GM23338 (cell line): ENCODE data around the gene IDUA. TPM values are rescaled to one million over a fixed set of nuclear protein-coding genes. Genes with fewer than 3 reads are reported as not detected.

Experiments used
- ATAC-seq: fragments of 200-7000 bp; cut with Tn5 transposase; 3 replicates; pipeline ENCODE4 v1.9.1; 2020
- DNase-seq: peaks from one replicate; pipeline ENCODE4 v3.0.0-alpha.2; 2015; ENCODE audit warnings: low spot score
- H2AFZ ChIP-seq: fragments of 200-600 bp; sonication (generic); 2 replicates; pipeline ENCODE4 v1.8.0; 2016; ENCODE audit warnings: antibody characterized with exemption, mild to moderate bottlenecking, moderate library complexity
- H3F3A ChIP-seq: fragments of 200-600 bp; sonication (generic); replicated peaks from 2 replicates; pipeline ENCODE4 v1.8.0; 2017; ENCODE audit warnings: antibody characterized with exemption, mixed run types, low read depth
- H3K27ac ChIP-seq: fragments of 200-600 bp; sonication (generic); 2 replicates; pipeline ENCODE4 v1.6.1; 2016; ENCODE audit warnings: low read depth
- H3K27me3 ChIP-seq: fragments of 200-600 bp; sonication (generic); 2 replicates; pipeline ENCODE4 v1.8.0; 2016; ENCODE audit warnings: mild to moderate bottlenecking, mixed run types, moderate library complexity; ENCODE audit not compliant: insufficient read depth
- H3K36me3 ChIP-seq: fragments of 200-600 bp; sonication (generic); 2 replicates; pipeline ENCODE4 v1.8.0; 2016; ENCODE audit warnings: mild to moderate bottlenecking; ENCODE audit not compliant: insufficient read depth
- H3K4me1 ChIP-seq: fragments of 200-600 bp; sonication (generic); 2 replicates; pipeline ENCODE4 v1.8.0; 2016; ENCODE audit warnings: mild to moderate bottlenecking, moderate library complexity; ENCODE audit not compliant: insufficient read depth
- H3K4me2 ChIP-seq: fragments of 200-600 bp; sonication (generic); 2 replicates; pipeline ENCODE4 v1.7.1; 2017; ENCODE audit warnings: mixed run types
- H3K4me3 ChIP-seq: fragments of 200-600 bp; sonication (generic); 2 replicates; pipeline ENCODE4 v1.6.1; 2016; ENCODE audit warnings: mixed run types
- H3K79me2 ChIP-seq: fragments of 200-600 bp; sonication (generic); replicated peaks from 2 replicates; pipeline ENCODE4 v1.8.0; 2017; ENCODE audit warnings: mild to moderate bottlenecking; ENCODE audit not compliant: insufficient read depth
- H3K9me2 ChIP-seq: fragments of 200-600 bp; sonication (generic); 2 replicates; pipeline ENCODE4 v1.8.0; 2017; ENCODE audit not compliant: insufficient read depth
- H4K20me1 ChIP-seq: fragments of 200-600 bp; sonication (generic); replicated peaks from 2 replicates; pipeline ENCODE4 v1.8.0; 2017; ENCODE audit warnings: mild to moderate bottlenecking; ENCODE audit not compliant: insufficient read depth
- H3K27ac Mint-ChIP-seq: 2 replicates; pipeline ENCODE4 v1.8.0; 2020; ENCODE audit warnings: inconsistent platforms, mild to moderate bottlenecking, moderate library complexity, mixed read lengths
- H3K27me3 Mint-ChIP-seq: 3 replicates; pipeline ENCODE4 v1.8.0; 2022; ENCODE audit warnings: low read depth, mild to moderate bottlenecking, moderate library complexity, mixed read lengths, inconsistent platforms; ENCODE audit not compliant: insufficient read depth, poor library complexity
- H3K36me3 Mint-ChIP-seq: 3 replicates; pipeline ENCODE4 v1.8.0; 2021; ENCODE audit warnings: low read depth, mild to moderate bottlenecking, inconsistent platforms, moderate library complexity, mixed read lengths
- H3K4me1 Mint-ChIP-seq: 3 replicates; pipeline ENCODE4 v1.8.0; 2020; ENCODE audit warnings: mild to moderate bottlenecking, inconsistent platforms, mixed read lengths
- H3K4me3 Mint-ChIP-seq: 3 replicates; pipeline ENCODE4 v1.8.0; 2021; ENCODE audit warnings: moderate library complexity, mild to moderate bottlenecking, inconsistent platforms, mixed read lengths
- H3K9me3 Mint-ChIP-seq: 3 replicates; pipeline ENCODE4 v1.8.0; 2020; ENCODE audit warnings: moderate library complexity, mild to moderate bottlenecking, inconsistent platforms, mixed read lengths
- ETS1 ChIP-seq: IDR thresholded peaks from 2 replicates; pipeline ENCODE4 v1.6.1; 2016; ENCODE audit warnings: antibody characterized with exemption
- EZH2 ChIP-seq: fragments of 200-600 bp; sonication (generic); IDR thresholded peaks from one replicate; pipeline ENCODE4 v1.8.0; 2017; ENCODE audit warnings: antibody characterized with exemption, mild to moderate bottlenecking, low read depth; ENCODE audit not compliant: unreplicated experiment
- EZH2phosphoT487 ChIP-seq: fragments of 200-600 bp; sonication (generic); IDR thresholded peaks from one replicate; pipeline ENCODE4 v1.8.1; 2018; ENCODE audit warnings: antibody characterized with exemption; ENCODE audit not compliant: unreplicated experiment
- JUNB ChIP-seq: IDR thresholded peaks from one replicate; pipeline ENCODE4 v1.6.1; 2016; ENCODE audit warnings: antibody characterized with exemption; ENCODE audit not compliant: unreplicated experiment
- NANOG ChIP-seq: IDR thresholded peaks from 2 replicates; pipeline ENCODE4 v1.6.1; 2016; ENCODE audit warnings: antibody characterized with exemption, borderline replicate concordance
- POLR2AphosphoS5 ChIP-seq: IDR thresholded peaks from 2 replicates; pipeline ENCODE4 v1.6.1; 2016; ENCODE audit warnings: antibody characterized with exemption, low read depth
- STAT1 ChIP-seq: IDR thresholded peaks from one replicate; pipeline ENCODE4 v1.6.1; 2016; ENCODE audit warnings: antibody characterized with exemption; ENCODE audit not compliant: unreplicated experiment
- ZNF114 ChIP-seq: fragments of 250-450 bp; sonication (Bioruptor Pico); IDR thresholded peaks from 2 replicates; pipeline ENCODE4 v1.5.0; 2020; ENCODE audit warnings: mild to moderate bottlenecking, moderate library complexity
- ZNF331 ChIP-seq: fragments of 250-450 bp; sonication (Bioruptor Pico); IDR thresholded peaks from 2 replicates; pipeline ENCODE4 v1.5.0; 2020; ENCODE audit warnings: low read depth, mild to moderate bottlenecking, moderate library complexity
- ZNF462 ChIP-seq: fragments of 250-450 bp; sonication (Bioruptor Pico); IDR thresholded peaks from 2 replicates; pipeline ENCODE4 v1.5.0; 2020; ENCODE audit warnings: mild to moderate bottlenecking, moderate library complexity
- polyA plus RNA-seq: library from polyadenylated mRNA; unstranded; fragments of >200 nt; fragmentation: Nextera tagmentation; extraction: Ambion mirVana; gene quantifications from 2 replicates; pipeline ENCODE4 v1.2.1, GENCODE V29; 2016
- total RNA-seq: library from RNA; depleted of rRNA; stranded (reverse); fragments of >200 nt; shearing (Covaris generic); gene quantifications from 2 replicates; pipeline ENCODE4 v1.2.3, GENCODE V29; 2014

IDUA gene
- total and polyA plus RNA-seq, 2 experiments from 2014 or later, result 1.3 to 6.1 TPM

- 0 out of 2 replicates have a peak, but pooled peaks cover 5% of the 10 kb centered on the region for H3F3A ChIP-seq
- H3K4me1 ChIP-seq, result peaks cover 5% of the 10 kb centered on the region; the same call in 1 of the 2 replicates
- ATAC-seq (peak; percentile 4; the same call in 2 of the 3 replicates), DNase-seq (peak; percentile 47)
- peaks cover 6% of the 10 kb centered on the region; the same call in 1 of the 2 replicates for H4K20me1 ChIP-seq
- Mint-ChIP-seq H3K27ac (no peak overlapping the region), H3K4me1 (peaks cover 8% of the 10 kb centered on the region; the same call in 2 of the 3 replicates), H3K36me3 (no peaks in the 10 kb centered on the region; the same call in 2 of the 3 replicates), H3K27me3 (peaks cover 33% of the 10 kb centered on the region), H3K9me3 (peaks cover 2% of the 10 kb centered on the region; the same call in 2 of the 3 replicates), H3K4me3 (peak overlapping the region; percentile 50; the same call in 2 of the 3 replicates)
- H2AFZ ChIP-seq, result no peak overlapping the region
- TF ChIP-seq STAT1, result no peak
- no peak overlapping the region for H3K27ac ChIP-seq
- peak overlapping the region; percentile 61 for H3K4me3 ChIP-seq
- H3K27me3 ChIP-seq, result peaks cover 36% of the 10 kb centered on the region
- no peaks in the 10 kb centered on the region for H3K36me3 ChIP-seq
- 0 out of 2 replicates have a peak, but pooled peaks cover 3% of the 10 kb centered on the region for H3K79me2 ChIP-seq
- peak overlapping the region; percentile 79 for H3K4me2 ChIP-seq
- no peaks in the 10 kb centered on the region for H3K9me2 ChIP-seq
These were observed 25.3 kb downstream of the IDUA start for GRCh38 chr4:1012034-1012739.

GRCh38 chr4:1013225-1014073 is 26.6 kb downstream of the IDUA start:
- no peak overlapping the region; the same call in 2 of the 3 replicates for H3K4me3 Mint-ChIP-seq
- H3K4me2 ChIP-seq, result no peak overlapping the region
- H3K27me3 Mint-ChIP-seq, result peaks cover 21% of the 10 kb centered on the region

More at GRCh38 chr4:1013225-1014073, 26.6 kb downstream of the IDUA start:
- ATAC-seq (no peak), DNase-seq (no peak)
- peaks cover 23% of the 10 kb centered on the region for H3K27me3 ChIP-seq
- H3K27ac ChIP-seq, result no peak overlapping the region
- Mint-ChIP-seq H3K4me1 (peaks cover 8% of the 10 kb centered on the region; the same call in 2 of the 3 replicates), H3K36me3 (no peaks in the 10 kb centered on the region; the same call in 2 of the 3 replicates), H3K9me3 (peaks cover 2% of the 10 kb centered on the region; the same call in 2 of the 3 replicates), H3K27ac (no peak overlapping the region)
- H3F3A ChIP-seq, result 0 out of 2 replicates have a peak, but pooled peaks cover 5% of the 10 kb centered on the region
- H3K36me3 ChIP-seq, result no peaks in the 10 kb centered on the region
- H4K20me1 ChIP-seq, result peaks cover 6% of the 10 kb centered on the region; the same call in 1 of the 2 replicates
- peaks cover 5% of the 10 kb centered on the region; the same call in 1 of the 2 replicates for H3K4me1 ChIP-seq
- no peaks in the 10 kb centered on the region for H3K9me2 ChIP-seq
- H3K79me2 ChIP-seq, result 0 out of 2 replicates have a peak, but pooled peaks cover 3% of the 10 kb centered on the region
- no peak overlapping the region for H2AFZ ChIP-seq
- no peak overlapping the region for H3K4me3 ChIP-seq
- no peak for TF ChIP-seq EZH2phosphoT487
- no peak for TF ChIP-seq ZNF331 (CRISPR knock-in tag)
- no peak for TF ChIP-seq STAT1
- no peak for TF ChIP-seq ETS1
- no peak for TF ChIP-seq NANOG
- no peak for TF ChIP-seq EZH2
- TF ChIP-seq ZNF462 (CRISPR knock-in tag), result no peak
- TF ChIP-seq JUNB, result no peak
- TF ChIP-seq ZNF114, result no peak
- TF ChIP-seq POLR2AphosphoS5, result no peak
